Measurements from ENCODE around the gene ANTXR2.

DNA sequence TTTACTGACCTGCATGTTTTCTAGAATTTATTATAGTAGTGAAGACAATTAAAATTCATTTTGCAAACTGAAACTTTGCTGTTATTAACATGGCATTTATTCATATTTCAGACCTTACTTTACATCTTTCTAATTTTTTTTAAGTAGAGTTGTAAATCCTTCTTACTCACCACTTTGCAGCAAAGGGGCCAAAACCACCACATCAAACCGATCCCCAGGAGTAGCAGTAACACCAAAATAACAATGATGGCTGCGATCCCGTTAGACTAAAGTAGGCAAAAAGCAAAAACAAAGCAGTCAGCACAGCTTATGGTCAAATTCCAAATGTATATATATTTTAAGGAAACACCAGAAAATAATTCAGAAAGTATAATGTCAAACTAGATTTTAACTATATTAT, 64.7 kb downstream of the ANTXR2 start:
- TF ChIP-seq, protein P1, sequence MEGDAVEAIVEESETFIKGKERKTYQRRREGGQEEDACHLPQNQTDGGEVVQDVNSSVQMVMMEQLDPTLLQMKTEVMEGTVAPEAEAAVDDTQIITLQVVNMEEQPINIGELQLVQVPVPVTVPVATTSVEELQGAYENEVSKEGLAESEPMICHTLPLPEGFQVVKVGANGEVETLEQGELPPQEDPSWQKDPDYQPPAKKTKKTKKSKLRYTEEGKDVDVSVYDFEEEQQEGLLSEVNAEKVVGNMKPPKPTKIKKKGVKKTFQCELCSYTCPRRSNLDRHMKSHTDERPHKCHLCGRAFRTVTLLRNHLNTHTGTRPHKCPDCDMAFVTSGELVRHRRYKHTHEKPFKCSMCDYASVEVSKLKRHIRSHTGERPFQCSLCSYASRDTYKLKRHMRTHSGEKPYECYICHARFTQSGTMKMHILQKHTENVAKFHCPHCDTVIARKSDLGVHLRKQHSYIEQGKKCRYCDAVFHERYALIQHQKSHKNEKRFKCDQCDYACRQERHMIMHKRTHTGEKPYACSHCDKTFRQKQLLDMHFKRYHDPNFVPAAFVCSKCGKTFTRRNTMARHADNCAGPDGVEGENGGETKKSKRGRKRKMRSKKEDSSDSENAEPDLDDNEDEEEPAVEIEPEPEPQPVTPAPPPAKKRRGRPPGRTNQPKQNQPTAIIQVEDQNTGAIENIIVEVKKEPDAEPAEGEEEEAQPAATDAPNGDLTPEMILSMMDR (IDR thresholded peaks at IDR 0.05) = no peak
- TF ChIP-seq POLR2A (IDR thresholded peaks at IDR 0.05) = no peak

All from lower leg skin (tissue), 3 donors.